ENCODE measurements around the gene DST. TPM values are rescaled to one million over a fixed set of nuclear protein-coding genes. Genes with fewer than 3 reads are reported as not detected.

Gene DST
- total RNA-seq, 1 experiment from 2014 or later = 91.9 TPM

DNA sequence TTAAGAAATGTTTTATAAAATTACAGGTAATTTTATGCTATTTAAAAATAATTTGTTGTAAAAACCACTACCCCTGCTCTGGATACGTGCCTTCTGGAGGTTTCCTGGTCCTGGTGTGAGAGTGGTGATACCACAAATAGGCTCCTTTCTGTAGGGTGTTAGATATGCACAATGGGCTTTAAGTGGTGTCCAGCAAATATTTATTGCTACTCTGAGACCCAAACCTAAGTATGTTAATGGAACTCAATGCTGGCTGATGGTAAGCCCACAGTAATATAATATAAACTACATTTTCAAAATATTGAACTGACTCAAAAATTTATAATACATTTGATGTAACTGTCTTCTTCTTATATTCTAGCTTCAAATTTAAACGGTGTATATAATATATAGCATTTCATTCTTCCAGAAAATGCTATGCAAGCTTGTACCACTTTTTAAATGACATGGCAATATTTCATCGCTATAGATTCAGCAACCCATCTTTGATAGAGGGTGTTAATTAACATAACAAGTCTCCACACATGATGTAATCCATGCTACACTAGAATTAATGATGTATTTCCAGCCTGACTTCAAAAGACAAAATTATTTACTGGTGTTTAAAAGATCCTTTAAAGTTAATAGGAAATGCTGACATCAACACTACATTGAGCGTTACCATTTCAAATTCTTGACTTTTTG is 161.9 kb downstream of the DST start:
- WGBS (ENCODE audit: extremely low coverage, insufficient read length, low lambda C conversion rate) = no CpG with 5 or more reads among the region's 4 CpGs
- no peak overlapping the region for H3K4ac ChIP-seq (ENCODE audit: low read depth, low read length)
- H4K20me1 ChIP-seq (ENCODE audit: control insufficient read depth, insufficient read depth, insufficient read length) = no peaks in the 10 kb centered on the region
- no peak overlapping the region for H4K91ac ChIP-seq (ENCODE audit: insufficient read length, low read depth, low read length)
- Mint-ChIP-seq H3K4me1 (no peaks in the 10 kb centered on the region), H3K27me3 (ENCODE audit: low read depth) (no peaks in the 10 kb centered on the region), H3K4me3 (no peak overlapping the region), H3K9me3 (peaks cover 0 to 6% of the 10 kb centered on the region in 2 experiments; a peak in 2 of 5 replicates), H3K36me3 (ENCODE audit: insufficient read depth in 1 of 3, low read depth in 3 of 3) (peaks cover 40 to 67% (median 60%) of the 10 kb centered on the region in 3 experiments), H3K27ac (no peak overlapping the region)
- H2BK120ac ChIP-seq (ENCODE audit: low read depth, low read length, poor library complexity, severe bottlenecking) = no peak overlapping the region
- no peak overlapping the region for H3K18ac ChIP-seq (ENCODE audit: insufficient read length, low read depth, low read length)
- no peak overlapping the region for H3K23ac ChIP-seq (ENCODE audit: insufficient read length, low read depth, low read length)
- TF ChIP-seq, protein P1, sequence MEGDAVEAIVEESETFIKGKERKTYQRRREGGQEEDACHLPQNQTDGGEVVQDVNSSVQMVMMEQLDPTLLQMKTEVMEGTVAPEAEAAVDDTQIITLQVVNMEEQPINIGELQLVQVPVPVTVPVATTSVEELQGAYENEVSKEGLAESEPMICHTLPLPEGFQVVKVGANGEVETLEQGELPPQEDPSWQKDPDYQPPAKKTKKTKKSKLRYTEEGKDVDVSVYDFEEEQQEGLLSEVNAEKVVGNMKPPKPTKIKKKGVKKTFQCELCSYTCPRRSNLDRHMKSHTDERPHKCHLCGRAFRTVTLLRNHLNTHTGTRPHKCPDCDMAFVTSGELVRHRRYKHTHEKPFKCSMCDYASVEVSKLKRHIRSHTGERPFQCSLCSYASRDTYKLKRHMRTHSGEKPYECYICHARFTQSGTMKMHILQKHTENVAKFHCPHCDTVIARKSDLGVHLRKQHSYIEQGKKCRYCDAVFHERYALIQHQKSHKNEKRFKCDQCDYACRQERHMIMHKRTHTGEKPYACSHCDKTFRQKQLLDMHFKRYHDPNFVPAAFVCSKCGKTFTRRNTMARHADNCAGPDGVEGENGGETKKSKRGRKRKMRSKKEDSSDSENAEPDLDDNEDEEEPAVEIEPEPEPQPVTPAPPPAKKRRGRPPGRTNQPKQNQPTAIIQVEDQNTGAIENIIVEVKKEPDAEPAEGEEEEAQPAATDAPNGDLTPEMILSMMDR (conservative IDR thresholded peaks at IDR 0.05) = no peak
- no peaks in the 10 kb centered on the region for H3K79me1 ChIP-seq (ENCODE audit: insufficient read depth, low read depth, low read length, poor library complexity, severe bottlenecking)
- no peaks in the 10 kb centered on the region for H3K4me1 ChIP-seq (ENCODE audit: insufficient read depth, low read length)
- no peak overlapping the region for H4K8ac ChIP-seq (replicated peaks; ENCODE audit: insufficient read length, low read depth, low read length)
- H3K14ac ChIP-seq (ENCODE audit: insufficient read depth, low read length) = no peak overlapping the region
- H3K79me2 ChIP-seq (ENCODE audit: insufficient read depth, low read length) = no peaks in the 10 kb centered on the region
- no peak overlapping the region for H2BK12ac ChIP-seq (ENCODE audit: insufficient read length, low read depth, low read length)
- H3K27ac ChIP-seq (ENCODE audit: insufficient read length, low read depth, low read length) = no peak overlapping the region
- no peak overlapping the region for H3K56ac ChIP-seq (ENCODE audit: insufficient read length, low read depth, low read length)
- no peaks in the 10 kb centered on the region for H3K27me3 ChIP-seq (ENCODE audit: insufficient read depth, low read length)
- no peaks in the 10 kb centered on the region for H3K23me2 ChIP-seq (ENCODE audit: insufficient read length, low read depth, low read length, poor library complexity, severe bottlenecking)
- H3K4me2 ChIP-seq (ENCODE audit: insufficient read depth, insufficient read length, low read length) = no peak overlapping the region
- no peaks in the 10 kb centered on the region for H3K9me3 ChIP-seq (ENCODE audit: control insufficient read depth, low read depth, low read length)
- H3K9ac ChIP-seq (ENCODE audit: extremely low read depth, insufficient read length, low read length) = no peak overlapping the region
- H2AFZ ChIP-seq (ENCODE audit: low read length) = no peak overlapping the region
- no peak overlapping the region for H2BK20ac ChIP-seq (ENCODE audit: low read depth, low read length, poor library complexity, severe bottlenecking)
- no peak overlapping the region for H3T11ph ChIP-seq (ENCODE audit: low read length)
- H4K5ac ChIP-seq (ENCODE audit: insufficient read length, low read depth, low read length) = no peak overlapping the region
- H2AK5ac ChIP-seq (ENCODE audit: insufficient read length, low read length) = no peak overlapping the region
- no peak for DNase-seq
- no peak overlapping the region for H2BK5ac ChIP-seq (ENCODE audit: insufficient read length, low read length)
- H2BK15ac ChIP-seq (ENCODE audit: low read depth, low read length) = no peak overlapping the region
